Parathyroid adenoma (tissue), 2 donors: ENCODE results near the gene PRR20G.

Source experiments
- H2AFZ ChIP-seq: fragments of 300-600 bp; sonication (generic); one replicate; pipeline ENCODE4 v1.7.0; 2017; ENCODE audit warnings: antibody characterized with exemption, mild to moderate bottlenecking
- H3K27ac ChIP-seq: fragments of 300-600 bp; sonication (generic); one replicate; pipeline ENCODE4 v1.7.0; 2017
- H3K27me3 ChIP-seq: fragments of 300-600 bp; sonication (generic); one replicate; pipeline ENCODE4 v1.7.0; 2017; ENCODE audit warnings: low read length; ENCODE audit not compliant: control insufficient read depth, insufficient read depth
- H3K36me3 ChIP-seq: fragments of 300-600 bp; sonication (generic); one replicate; pipeline ENCODE4 v1.7.0; 2017; ENCODE audit warnings: low read length; ENCODE audit not compliant: control insufficient read depth, insufficient read depth
- H3K4me1 ChIP-seq: fragments of 300-600 bp; sonication (generic); one replicate; pipeline ENCODE4 v1.7.0; 2017; ENCODE audit warnings: control low read depth
- H3K4me2 ChIP-seq: fragments of 300-600 bp; sonication (generic); one replicate; pipeline ENCODE4 v1.7.0; 2017; ENCODE audit warnings: low read length
- H3K4me3 ChIP-seq: fragments of 300-600 bp; sonication (generic); one replicate; pipeline ENCODE4 v1.7.0; 2017; ENCODE audit warnings: low read depth, low read length
- H3K79me2 ChIP-seq: fragments of 300-600 bp; sonication (generic); one replicate; pipeline ENCODE4 v1.7.0; 2017; ENCODE audit warnings: control low read depth
- H3K9ac ChIP-seq: fragments of 300-600 bp; sonication (generic); one replicate; pipeline ENCODE4 v1.7.0; 2017; ENCODE audit warnings: mild to moderate bottlenecking
- H3K9me3 ChIP-seq: fragments of 300-600 bp; sonication (generic); one replicate; pipeline ENCODE4 v1.7.0; 2017; ENCODE audit warnings: low read length; ENCODE audit not compliant: control insufficient read depth
- CTCF ChIP-seq: fragments of 300-600 bp; sonication (generic); IDR thresholded peaks from one replicate; pipeline ENCODE4 v1.7.0; 2017; ENCODE audit warnings: antibody characterized with exemption, mild to moderate bottlenecking
- donor health status: primary hyperparathyroidism.

PRR20G gene

GRCh38 chr3:127274200-127274760 is 13.6 kb downstream of the PRR20G start:
- no peak overlapping the region for H3K27ac ChIP-seq
- no peak overlapping the region for H3K4me3 ChIP-seq
- no peaks in the 10 kb centered on the region for H3K27me3 ChIP-seq
- H3K9ac ChIP-seq = no peak overlapping the region
- no peaks in the 10 kb centered on the region for H3K79me2 ChIP-seq
- TF ChIP-seq CTCF = no peak
- no peak overlapping the region for H2AFZ ChIP-seq
- no peaks in the 10 kb centered on the region for H3K9me3 ChIP-seq
- no peaks in the 10 kb centered on the region for H3K36me3 ChIP-seq
- no peaks in the 10 kb centered on the region for H3K4me1 ChIP-seq
- H3K4me2 ChIP-seq = no peak overlapping the region

DNA sequence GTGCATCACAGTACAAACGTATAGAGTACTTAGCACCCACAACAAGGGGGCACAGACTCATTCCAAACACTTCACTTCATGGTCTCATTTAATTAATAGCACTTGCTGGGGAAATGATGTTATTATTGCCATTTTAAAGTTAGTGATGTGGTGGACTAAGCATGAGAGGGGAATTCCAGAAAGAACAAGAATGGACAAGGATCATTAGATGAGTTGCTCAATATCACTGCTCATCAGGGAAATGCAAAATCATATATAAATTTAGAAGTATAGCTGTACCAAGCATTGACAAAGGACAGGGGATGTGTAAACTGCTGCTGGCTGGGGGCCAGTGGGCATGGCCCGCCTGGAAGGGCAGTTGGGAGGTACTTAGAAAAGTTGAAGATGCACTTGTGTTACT is 14.6 kb downstream of the PRR20G start:
- no peak overlapping the region for H3K4me3 ChIP-seq

DNA sequence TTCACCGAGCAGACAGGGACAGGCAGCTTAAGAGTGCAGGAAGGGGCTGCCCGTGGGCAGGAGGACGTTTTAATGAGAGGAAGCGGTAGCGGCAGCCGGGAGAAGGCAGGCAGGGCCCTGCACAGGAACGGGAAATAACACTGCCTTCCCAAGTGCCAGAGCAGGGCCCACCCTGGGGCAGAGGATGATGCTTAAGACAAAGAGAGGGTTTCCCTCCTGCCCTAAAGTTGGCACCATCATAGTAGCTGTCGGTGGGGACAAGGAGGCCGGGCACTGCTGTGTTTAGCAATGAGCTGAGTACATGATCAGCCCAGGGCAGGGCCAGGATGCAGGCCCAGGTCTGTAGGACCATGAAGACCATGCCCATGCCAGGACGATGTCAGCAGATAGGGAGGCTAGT is 21.7 kb downstream of the PRR20G start:
- Histone ChIP-seq H3K4me1 (no peaks in the 10 kb centered on the region), H2AFZ (no peak overlapping the region), H3K9me3 (no peaks in the 10 kb centered on the region), H3K36me3 (no peaks in the 10 kb centered on the region), H3K9ac (no peak overlapping the region), H3K4me2 (no peak overlapping the region), H3K27ac (no peak overlapping the region), H3K27me3 (no peaks in the 10 kb centered on the region), H3K4me3 (no peak overlapping the region), H3K79me2 (no peaks in the 10 kb centered on the region)
- TF ChIP-seq CTCF = no peak

More for the DNA sequence above, 14.6 kb downstream of the PRR20G start:
- Histone ChIP-seq H3K9ac (no peak overlapping the region), H3K27ac (no peak overlapping the region), H3K36me3 (no peaks in the 10 kb centered on the region), H3K79me2 (no peaks in the 10 kb centered on the region), H3K4me2 (no peak overlapping the region), H3K4me1 (no peaks in the 10 kb centered on the region), H2AFZ (no peak overlapping the region), H3K9me3 (no peaks in the 10 kb centered on the region), H3K27me3 (no peaks in the 10 kb centered on the region)
- TF ChIP-seq CTCF = no peak

- H3K9ac ChIP-seq = no peak overlapping the region
- no peaks in the 10 kb centered on the region for H3K79me2 ChIP-seq
- H2AFZ ChIP-seq = no peak overlapping the region
- H3K4me1 ChIP-seq = no peaks in the 10 kb centered on the region
- no peaks in the 10 kb centered on the region for H3K9me3 ChIP-seq
- no peak overlapping the region for H3K4me3 ChIP-seq
- TF ChIP-seq CTCF = no peak
- H3K4me2 ChIP-seq = no peak overlapping the region
- no peaks in the 10 kb centered on the region for H3K27me3 ChIP-seq
- no peaks in the 10 kb centered on the region for H3K36me3 ChIP-seq
- no peak overlapping the region for H3K27ac ChIP-seq
Measured at GRCh38 chr3:127265581-127265981, 22.3 kb downstream of the PRR20G start.

DNA sequence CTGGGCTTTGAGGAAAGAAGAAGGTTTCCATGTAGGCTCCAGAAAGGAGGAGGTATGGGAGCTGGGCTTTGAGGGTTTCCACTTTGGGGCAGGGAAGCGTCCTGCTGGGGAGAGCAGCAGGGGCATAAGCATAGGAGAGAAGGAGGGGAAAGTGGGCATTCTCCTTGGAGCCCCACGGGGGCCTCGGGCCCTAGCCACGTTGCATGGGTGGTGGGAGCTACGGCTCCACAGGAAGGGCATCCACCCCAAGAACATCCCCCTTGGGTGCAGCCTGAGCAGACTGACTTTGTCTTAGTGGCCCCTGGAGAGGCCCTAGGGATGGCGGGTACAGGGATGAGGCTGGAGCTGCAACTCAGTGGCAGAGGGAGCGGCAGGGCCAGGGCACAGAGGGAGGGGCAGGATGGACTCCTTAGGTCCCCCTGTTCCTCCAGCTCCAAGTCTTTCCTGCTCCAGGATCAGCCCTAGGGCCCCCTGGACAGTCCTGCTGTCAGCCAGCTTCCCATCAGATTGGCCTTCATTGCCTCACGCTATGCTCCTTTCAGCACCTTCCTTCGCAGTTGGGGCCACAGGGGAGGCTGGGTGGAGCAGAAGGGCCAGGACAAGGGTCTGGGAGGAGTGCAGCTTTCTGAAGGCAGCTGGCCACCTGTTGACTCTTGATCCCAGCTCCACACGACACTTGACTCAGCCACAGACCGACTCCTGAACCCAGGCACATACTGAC is 22.9 kb downstream of the PRR20G start:
- no peaks in the 10 kb centered on the region for H3K79me2 ChIP-seq
- no peak overlapping the region for H3K4me2 ChIP-seq
- H3K9me3 ChIP-seq = no peaks in the 10 kb centered on the region
- no peak overlapping the region for H3K27ac ChIP-seq
- H3K4me1 ChIP-seq = no peaks in the 10 kb centered on the region
- no peak overlapping the region for H3K4me3 ChIP-seq
- no peaks in the 10 kb centered on the region for H3K27me3 ChIP-seq
- no peaks in the 10 kb centered on the region for H3K36me3 ChIP-seq
- no peak overlapping the region for H2AFZ ChIP-seq
- TF ChIP-seq CTCF = no peak
- no peak overlapping the region for H3K9ac ChIP-seq
